ENCODE results near the gene NR4A3.

Gene NR4A3

GRCh38 chr9:99796231-99796630 is 25.5 kb upstream of the NR4A3 start:
- Histone ChIP-seq H3K4me1 (ENCODE audit: control insufficient read depth in 1 of 2, insufficient read depth in 2 of 2, low read length in 2 of 2) (no peaks in the 10 kb centered on the region), H3K27ac (ENCODE audit: low read length) (no peak overlapping the region), H3K27me3 (ENCODE audit: low read depth, low read length) (no peaks in the 10 kb centered on the region), H3K36me3 (ENCODE audit: control insufficient read depth in 1 of 2, insufficient read depth in 2 of 2, low read length in 2 of 2) (no peaks in the 10 kb centered on the region), H3K4me3 (ENCODE audit: low read depth in 1 of 2, low read length in 2 of 2) (no peak overlapping the region), H3K9me3 (ENCODE audit: control insufficient read depth in 1 of 2, low read length in 2 of 2) (no peaks in the 10 kb centered on the region)

- Histone ChIP-seq H3K36me3 (ENCODE audit: control insufficient read depth in 1 of 2, insufficient read depth in 2 of 2, low read length in 2 of 2) (no peaks in the 10 kb centered on the region), H3K27ac (ENCODE audit: low read length) (no peak overlapping the region), H3K27me3 (ENCODE audit: low read depth, low read length) (no peaks in the 10 kb centered on the region), H3K9me3 (ENCODE audit: control insufficient read depth in 1 of 2, low read length in 2 of 2) (no peaks in the 10 kb centered on the region), H3K4me1 (ENCODE audit: control insufficient read depth in 1 of 2, insufficient read depth in 2 of 2, low read length in 2 of 2) (no peaks in the 10 kb centered on the region), H3K4me3 (ENCODE audit: low read depth in 1 of 2, low read length in 2 of 2) (no peak overlapping the region)
These were observed 19.9 kb upstream of the NR4A3 start for GRCh38 chr9:99801775-99802174.

DNA sequence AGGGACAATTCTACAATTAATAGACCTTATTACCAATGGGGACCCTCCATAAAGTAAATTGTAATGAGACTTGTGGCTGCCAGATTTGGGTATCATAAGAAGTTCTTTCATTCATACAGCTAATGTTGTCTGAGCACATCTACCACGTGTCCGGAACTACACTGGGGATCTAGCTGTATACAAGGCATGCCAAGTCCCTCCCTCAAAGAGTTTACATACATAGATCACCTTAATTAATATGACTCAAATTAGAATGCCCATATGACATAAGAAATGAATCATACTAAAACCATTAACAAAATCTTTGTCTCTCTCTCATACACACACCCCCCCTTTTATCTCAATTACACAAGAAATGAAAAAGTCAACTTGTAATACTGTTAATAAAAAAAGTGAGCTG is 18.0 kb upstream of the NR4A3 start:
- H3K27ac ChIP-seq (ENCODE audit: low read length): no peak overlapping the region
- H3K9me3 ChIP-seq (ENCODE audit: control insufficient read depth in 1 of 2, low read length in 2 of 2): no peaks in the 10 kb centered on the region
- no peaks in the 10 kb centered on the region for H3K36me3 ChIP-seq (ENCODE audit: control insufficient read depth in 1 of 2, insufficient read depth in 2 of 2, low read length in 2 of 2)
- no peaks in the 10 kb centered on the region for H3K27me3 ChIP-seq (ENCODE audit: low read depth, low read length)
- no peaks in the 10 kb centered on the region for H3K4me1 ChIP-seq (ENCODE audit: control insufficient read depth in 1 of 2, insufficient read depth in 2 of 2, low read length in 2 of 2)
- H3K4me3 ChIP-seq (ENCODE audit: low read depth in 1 of 2, low read length in 2 of 2): no peak overlapping the region

GRCh38 chr9:99807276-99807852 is 14.3 kb upstream of the NR4A3 start:
- no peaks in the 10 kb centered on the region for H3K36me3 ChIP-seq (ENCODE audit: control insufficient read depth in 1 of 2, insufficient read depth in 2 of 2, low read length in 2 of 2)
- H3K4me3 ChIP-seq (ENCODE audit: low read depth in 1 of 2, low read length in 2 of 2): no peak overlapping the region
- H3K27ac ChIP-seq (ENCODE audit: low read length): no peak overlapping the region
- no peaks in the 10 kb centered on the region for H3K27me3 ChIP-seq (ENCODE audit: low read depth, low read length)
- H3K4me1 ChIP-seq (ENCODE audit: control insufficient read depth in 1 of 2, insufficient read depth in 2 of 2, low read length in 2 of 2): no peaks in the 10 kb centered on the region
- no peaks in the 10 kb centered on the region for H3K9me3 ChIP-seq (ENCODE audit: control insufficient read depth in 1 of 2, low read length in 2 of 2)

- no peaks in the 10 kb centered on the region for H3K27me3 ChIP-seq (ENCODE audit: low read depth, low read length)
- H3K4me1 ChIP-seq (ENCODE audit: control insufficient read depth in 1 of 2, insufficient read depth in 2 of 2, low read length in 2 of 2): no peaks in the 10 kb centered on the region
- H3K27ac ChIP-seq (ENCODE audit: low read length): no peak overlapping the region
- H3K4me3 ChIP-seq (ENCODE audit: low read depth in 1 of 2, low read length in 2 of 2): no peak overlapping the region
- H3K36me3 ChIP-seq (ENCODE audit: control insufficient read depth in 1 of 2, insufficient read depth in 2 of 2, low read length in 2 of 2): no peaks in the 10 kb centered on the region
- no peaks in the 10 kb centered on the region for H3K9me3 ChIP-seq (ENCODE audit: control insufficient read depth in 1 of 2, low read length in 2 of 2)
These were observed 13.7 kb upstream of the NR4A3 start for GRCh38 chr9:99807956-99808355.

GRCh38 chr9:99808454-99808853 is 13.2 kb upstream of the NR4A3 start:
- H3K27ac ChIP-seq (ENCODE audit: low read length): no peak overlapping the region
- no peaks in the 10 kb centered on the region for H3K9me3 ChIP-seq (ENCODE audit: control insufficient read depth in 1 of 2, low read length in 2 of 2)
- no peaks in the 10 kb centered on the region for H3K27me3 ChIP-seq (ENCODE audit: low read depth, low read length)
- no peaks in the 10 kb centered on the region for H3K36me3 ChIP-seq (ENCODE audit: control insufficient read depth in 1 of 2, insufficient read depth in 2 of 2, low read length in 2 of 2)
- no peaks in the 10 kb centered on the region for H3K4me1 ChIP-seq (ENCODE audit: control insufficient read depth in 1 of 2, insufficient read depth in 2 of 2, low read length in 2 of 2)
- no peak overlapping the region for H3K4me3 ChIP-seq (ENCODE audit: low read depth in 1 of 2, low read length in 2 of 2)

GRCh38 chr9:99809586-99810319 is 11.9 kb upstream of the NR4A3 start:
- Histone ChIP-seq H3K9me3 (ENCODE audit: control insufficient read depth in 1 of 2, low read length in 2 of 2) (no peaks in the 10 kb centered on the region), H3K4me1 (ENCODE audit: control insufficient read depth in 1 of 2, insufficient read depth in 2 of 2, low read length in 2 of 2) (no peaks in the 10 kb centered on the region), H3K36me3 (ENCODE audit: control insufficient read depth in 1 of 2, insufficient read depth in 2 of 2, low read length in 2 of 2) (no peaks in the 10 kb centered on the region), H3K4me3 (ENCODE audit: low read depth in 1 of 2, low read length in 2 of 2) (no peak overlapping the region), H3K27me3 (ENCODE audit: low read depth, low read length) (no peaks in the 10 kb centered on the region), H3K27ac (ENCODE audit: low read length) (no peak overlapping the region)

- no peaks in the 10 kb centered on the region for H3K27me3 ChIP-seq (ENCODE audit: low read depth, low read length)
- no peaks in the 10 kb centered on the region for H3K9me3 ChIP-seq (ENCODE audit: control insufficient read depth in 1 of 2, low read length in 2 of 2)
These were observed 10.5 kb upstream of the NR4A3 start for GRCh38 chr9:99811172-99811571.

GRCh38 chr9:99811598-99812383 is 9.9 kb upstream of the NR4A3 start:
- no peaks in the 10 kb centered on the region for H3K4me1 ChIP-seq (ENCODE audit: control insufficient read depth in 1 of 2, insufficient read depth in 2 of 2, low read length in 2 of 2)
- H3K27ac ChIP-seq (ENCODE audit: low read length): no peak overlapping the region
- H3K36me3 ChIP-seq (ENCODE audit: control insufficient read depth in 1 of 2, insufficient read depth in 2 of 2, low read length in 2 of 2): no peaks in the 10 kb centered on the region
- no peaks in the 10 kb centered on the region for H3K9me3 ChIP-seq (ENCODE audit: control insufficient read depth in 1 of 2, low read length in 2 of 2)
- H3K4me3 ChIP-seq (ENCODE audit: low read depth in 1 of 2, low read length in 2 of 2): no peak overlapping the region
- H3K27me3 ChIP-seq (ENCODE audit: low read depth, low read length): no peaks in the 10 kb centered on the region

More at GRCh38 chr9:99811172-99811571, 10.5 kb upstream of the NR4A3 start:
- Histone ChIP-seq H3K36me3 (ENCODE audit: control insufficient read depth in 1 of 2, insufficient read depth in 2 of 2, low read length in 2 of 2) (no peaks in the 10 kb centered on the region), H3K4me1 (ENCODE audit: control insufficient read depth in 1 of 2, insufficient read depth in 2 of 2, low read length in 2 of 2) (no peaks in the 10 kb centered on the region), H3K27ac (ENCODE audit: low read length) (no peak overlapping the region), H3K4me3 (ENCODE audit: low read depth in 1 of 2, low read length in 2 of 2) (no peak overlapping the region)

GRCh38 chr9:99813739-99814138 is 7.9 kb upstream of the NR4A3 start:
- Histone ChIP-seq H3K9me3 (ENCODE audit: control insufficient read depth in 1 of 2, low read length in 2 of 2) (no peaks in the 10 kb centered on the region), H3K36me3 (ENCODE audit: control insufficient read depth in 1 of 2, insufficient read depth in 2 of 2, low read length in 2 of 2) (no peaks in the 10 kb centered on the region), H3K4me3 (ENCODE audit: low read depth in 1 of 2, low read length in 2 of 2) (no peak overlapping the region), H3K4me1 (ENCODE audit: control insufficient read depth in 1 of 2, insufficient read depth in 2 of 2, low read length in 2 of 2) (peaks cover 0 to 5% of the 10 kb centered on the region in 2 donors), H3K27me3 (ENCODE audit: low read depth, low read length) (no peaks in the 10 kb centered on the region), H3K27ac (ENCODE audit: low read length) (no peak overlapping the region)

GRCh38 chr9:99814359-99814758 is 7.3 kb upstream of the NR4A3 start:
- Histone ChIP-seq H3K4me1 (ENCODE audit: control insufficient read depth in 1 of 2, insufficient read depth in 2 of 2, low read length in 2 of 2) (peaks cover 0 to 6% of the 10 kb centered on the region in 2 donors), H3K9me3 (ENCODE audit: control insufficient read depth in 1 of 2, low read length in 2 of 2) (no peaks in the 10 kb centered on the region), H3K4me3 (ENCODE audit: low read depth in 1 of 2, low read length in 2 of 2) (no peak overlapping the region), H3K36me3 (ENCODE audit: control insufficient read depth in 1 of 2, insufficient read depth in 2 of 2, low read length in 2 of 2) (no peaks in the 10 kb centered on the region), H3K27ac (ENCODE audit: low read length) (no peak overlapping the region), H3K27me3 (ENCODE audit: low read depth, low read length) (no peaks in the 10 kb centered on the region)

Measured in muscle layer of duodenum (tissue), 2 donors.